ENCODE results near the gene ARHGEF28. TPM values are rescaled to one million over a fixed set of nuclear protein-coding genes. Genes with fewer than 3 reads are reported as not detected.

Gene ARHGEF28
- polyA plus RNA-seq, 3 donors: not detected

GRCh38 chr5:73640861-73641320, 14.9 kb downstream of the ARHGEF28 start:
- no peaks in the 10 kb centered on the region for H3K79me2 ChIP-seq (ENCODE audit: insufficient read depth, low read length)
- H3K27ac Mint-ChIP-seq: no peak overlapping the region

GRCh38 chr5:73641811-73642210, 15.8 kb downstream of the ARHGEF28 start:
- intact Hi-C loops (cut with micrococcal nuclease): no loop called here
- H2AFZ ChIP-seq (ENCODE audit: insufficient read depth, low read depth, low read length, poor library complexity, severe bottlenecking): no peak overlapping the region
- Mint-ChIP-seq H3K9me3 (peaks cover 0 to 4% (median 0%) of the 10 kb centered on the region in 7 donors), H3K36me3 (no peaks in the 10 kb centered on the region), H3K4me3 (no peak overlapping the region), H3K27ac (no peak overlapping the region), H3K27me3 (ENCODE audit: low read depth in 3 of 3) (peaks cover 0 to 5% (median 4%) of the 10 kb centered on the region in 3 donors), H3K4me1 (no peaks in the 10 kb centered on the region)
- no peak overlapping the region for H3K4me2 ChIP-seq (replicated peaks; ENCODE audit: extremely low read depth, low read length, poor library complexity, severe bottlenecking)
- H3K27ac ChIP-seq (ENCODE audit: low read depth in 1 of 2, low read length in 2 of 2): no peak overlapping the region
- H3K4me3 ChIP-seq (replicated peaks in 1 of 3; ENCODE audit: low read depth in 2 of 3, low read length in 3 of 3): no peak overlapping the region
- H3K9ac ChIP-seq (ENCODE audit: insufficient read depth, low read length, poor library complexity, severe bottlenecking): no peak overlapping the region
- whole genome bisulfite sequencing (ENCODE audit: insufficient coverage): 17% methylated on average over 1 of the region's 5 CpGs
- H3K36me3 ChIP-seq (replicated peaks in 1 of 2; ENCODE audit: control insufficient read depth in 1 of 2, insufficient read depth in 2 of 2, low read length in 2 of 2): no peaks in the 10 kb centered on the region
- DNase-seq: no peak
- no peaks in the 10 kb centered on the region for H3K9me3 ChIP-seq (replicated peaks in 1 of 2; ENCODE audit: control insufficient read depth in 1 of 2, insufficient read depth in 1 of 2, low read length in 2 of 2)
- H4K20me1 ChIP-seq (ENCODE audit: insufficient read depth, low read length): no peaks in the 10 kb centered on the region
- TF ChIP-seq, protein P1, sequence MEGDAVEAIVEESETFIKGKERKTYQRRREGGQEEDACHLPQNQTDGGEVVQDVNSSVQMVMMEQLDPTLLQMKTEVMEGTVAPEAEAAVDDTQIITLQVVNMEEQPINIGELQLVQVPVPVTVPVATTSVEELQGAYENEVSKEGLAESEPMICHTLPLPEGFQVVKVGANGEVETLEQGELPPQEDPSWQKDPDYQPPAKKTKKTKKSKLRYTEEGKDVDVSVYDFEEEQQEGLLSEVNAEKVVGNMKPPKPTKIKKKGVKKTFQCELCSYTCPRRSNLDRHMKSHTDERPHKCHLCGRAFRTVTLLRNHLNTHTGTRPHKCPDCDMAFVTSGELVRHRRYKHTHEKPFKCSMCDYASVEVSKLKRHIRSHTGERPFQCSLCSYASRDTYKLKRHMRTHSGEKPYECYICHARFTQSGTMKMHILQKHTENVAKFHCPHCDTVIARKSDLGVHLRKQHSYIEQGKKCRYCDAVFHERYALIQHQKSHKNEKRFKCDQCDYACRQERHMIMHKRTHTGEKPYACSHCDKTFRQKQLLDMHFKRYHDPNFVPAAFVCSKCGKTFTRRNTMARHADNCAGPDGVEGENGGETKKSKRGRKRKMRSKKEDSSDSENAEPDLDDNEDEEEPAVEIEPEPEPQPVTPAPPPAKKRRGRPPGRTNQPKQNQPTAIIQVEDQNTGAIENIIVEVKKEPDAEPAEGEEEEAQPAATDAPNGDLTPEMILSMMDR (IDR thresholded peaks at IDR 0.05): no peak
- no peaks in the 10 kb centered on the region for H3K4me1 ChIP-seq (ENCODE audit: control insufficient read depth in 1 of 2, insufficient read depth in 2 of 2, low read length in 2 of 2)
- H3K79me2 ChIP-seq (ENCODE audit: insufficient read depth, low read length): no peaks in the 10 kb centered on the region
- no peaks in the 10 kb centered on the region for H3K27me3 ChIP-seq (ENCODE audit: control insufficient read depth in 2 of 2, insufficient read depth in 2 of 2, low read length in 2 of 2)

More at GRCh38 chr5:73640861-73641320, 14.9 kb downstream of the ARHGEF28 start:
- Histone ChIP-seq H3K9me3 (replicated peaks in 1 of 2; ENCODE audit: control insufficient read depth in 1 of 2, insufficient read depth in 1 of 2, low read length in 2 of 2) (no peaks in the 10 kb centered on the region), H3K27me3 (ENCODE audit: control insufficient read depth in 2 of 2, insufficient read depth in 2 of 2, low read length in 2 of 2) (no peaks in the 10 kb centered on the region), H3K9ac (ENCODE audit: insufficient read depth, low read length, poor library complexity, severe bottlenecking) (no peak overlapping the region), H3K4me1 (ENCODE audit: control insufficient read depth in 1 of 2, insufficient read depth in 2 of 2, low read length in 2 of 2) (no peaks in the 10 kb centered on the region), H3K36me3 (replicated peaks in 1 of 2; ENCODE audit: control insufficient read depth in 1 of 2, insufficient read depth in 2 of 2, low read length in 2 of 2) (no peaks in the 10 kb centered on the region), H2AFZ (ENCODE audit: insufficient read depth, low read depth, low read length, poor library complexity, severe bottlenecking) (no peak overlapping the region), H4K20me1 (ENCODE audit: insufficient read depth, low read length) (no peaks in the 10 kb centered on the region), H3K27ac (ENCODE audit: low read depth in 1 of 2, low read length in 2 of 2) (no peak overlapping the region), H3K4me3 (replicated peaks in 1 of 3; ENCODE audit: low read depth in 2 of 3, low read length in 3 of 3) (no peak overlapping the region), H3K4me2 (replicated peaks; ENCODE audit: extremely low read depth, low read length, poor library complexity, severe bottlenecking) (no peak overlapping the region)
- H3K9me3 Mint-ChIP-seq: peaks cover 0 to 3% (median 0%) of the 10 kb centered on the region in 7 donors
- intact Hi-C loops (cut with micrococcal nuclease): no loop called here
- H3K36me3 Mint-ChIP-seq: no peaks in the 10 kb centered on the region
- no peak for DNase-seq
- H3K4me3 Mint-ChIP-seq: no peak overlapping the region
- peaks cover 0 to 3% (median 1%) of the 10 kb centered on the region in 3 donors for H3K27me3 Mint-ChIP-seq (ENCODE audit: low read depth in 3 of 3)
- H3K4me1 Mint-ChIP-seq: no peaks in the 10 kb centered on the region
- 0% methylated on average over 1 of the region's 1 CpG for WGBS (ENCODE audit: insufficient coverage)
- TF ChIP-seq, protein P1 (IDR thresholded peaks at IDR 0.05): no peak

Measured in CD14-positive monocyte (primary cell).